Right lobe of liver (tissue), 4 donors: ENCODE data around the gene GREB1.

Source experiments
- POLR2A ChIP-seq: fragments of 450-650 bp; IDR thresholded peaks from one replicate; pipeline ENCODE4 v1.6.1; 2017; ENCODE audit warnings: antibody characterized with exemption, mild to moderate bottlenecking
- TF ChIP-seq, protein P1 (sequence below), 4 donors: fragments of 200-600 bp in 3 of 4; fragments of 450-650 bp in 1 of 4; IDR thresholded peaks; one replicate each; pipeline versions ENCODE4 v1.5.1 to v1.8.0; 2016 to 2022; ENCODE audit warnings: antibody characterized with exemption in 4 of 4, mild to moderate bottlenecking in 2 of 4
- donor health status: DM: no; HTN: no; CAD: no.
- donor health status: DM: no; HTN: no; CAD: no.
- donor health status: DM: no; HTN: yes; CAD: no.

GRCh38 chr2:11525762-11526161 is 8.1 kb upstream of the GREB1 start:
- TF ChIP-seq, protein P1, sequence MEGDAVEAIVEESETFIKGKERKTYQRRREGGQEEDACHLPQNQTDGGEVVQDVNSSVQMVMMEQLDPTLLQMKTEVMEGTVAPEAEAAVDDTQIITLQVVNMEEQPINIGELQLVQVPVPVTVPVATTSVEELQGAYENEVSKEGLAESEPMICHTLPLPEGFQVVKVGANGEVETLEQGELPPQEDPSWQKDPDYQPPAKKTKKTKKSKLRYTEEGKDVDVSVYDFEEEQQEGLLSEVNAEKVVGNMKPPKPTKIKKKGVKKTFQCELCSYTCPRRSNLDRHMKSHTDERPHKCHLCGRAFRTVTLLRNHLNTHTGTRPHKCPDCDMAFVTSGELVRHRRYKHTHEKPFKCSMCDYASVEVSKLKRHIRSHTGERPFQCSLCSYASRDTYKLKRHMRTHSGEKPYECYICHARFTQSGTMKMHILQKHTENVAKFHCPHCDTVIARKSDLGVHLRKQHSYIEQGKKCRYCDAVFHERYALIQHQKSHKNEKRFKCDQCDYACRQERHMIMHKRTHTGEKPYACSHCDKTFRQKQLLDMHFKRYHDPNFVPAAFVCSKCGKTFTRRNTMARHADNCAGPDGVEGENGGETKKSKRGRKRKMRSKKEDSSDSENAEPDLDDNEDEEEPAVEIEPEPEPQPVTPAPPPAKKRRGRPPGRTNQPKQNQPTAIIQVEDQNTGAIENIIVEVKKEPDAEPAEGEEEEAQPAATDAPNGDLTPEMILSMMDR (IDR thresholded peaks at IDR 0.05) = no peak
- no peak for TF ChIP-seq POLR2A
